ENCODE results near the gene LRRC74B. TPM values are rescaled to one million over a fixed set of nuclear protein-coding genes. Genes with fewer than 3 reads are reported as not detected.
A peak's percentile ranks its signal among the peaks of the same experiment; 100 is the strongest.

Gene LRRC74B
- total RNA-seq, 2 donors from 2014 or later: not detected

DNA sequence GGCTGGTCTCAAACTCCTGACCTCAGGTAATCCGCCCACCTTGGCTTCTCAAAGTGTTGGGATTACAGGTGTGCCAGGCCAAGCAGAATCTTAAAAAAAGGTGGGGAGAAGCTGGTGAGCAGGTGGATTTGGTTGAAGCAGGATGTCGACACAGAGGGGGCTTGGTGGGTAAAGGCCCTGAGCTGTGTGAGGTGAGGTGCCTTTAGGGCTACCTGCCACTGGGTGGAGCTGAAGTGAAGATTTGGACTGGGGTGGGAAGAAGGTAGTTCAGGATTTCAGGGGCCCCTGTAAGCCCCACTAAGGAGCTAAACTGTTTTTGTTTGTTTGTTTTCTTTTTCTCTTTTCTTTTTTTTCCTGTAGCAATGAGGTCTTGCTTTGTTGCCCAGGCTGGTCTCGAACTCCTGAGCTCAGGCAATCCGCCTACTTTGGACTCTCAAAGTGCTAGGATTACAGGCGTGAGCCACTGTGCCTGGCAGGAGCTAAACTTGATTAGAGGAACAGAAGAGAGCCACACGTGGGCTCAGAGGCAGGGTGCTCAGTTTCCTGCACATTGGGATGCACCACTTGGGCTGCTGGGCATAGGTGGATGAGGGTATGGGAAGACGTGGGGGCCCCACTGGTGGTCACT is 24.8 kb upstream of the LRRC74B start:
- TF ChIP-seq POLR2A (IDR thresholded peaks at IDR 0.05): no peak
- TF ChIP-seq, protein P1, sequence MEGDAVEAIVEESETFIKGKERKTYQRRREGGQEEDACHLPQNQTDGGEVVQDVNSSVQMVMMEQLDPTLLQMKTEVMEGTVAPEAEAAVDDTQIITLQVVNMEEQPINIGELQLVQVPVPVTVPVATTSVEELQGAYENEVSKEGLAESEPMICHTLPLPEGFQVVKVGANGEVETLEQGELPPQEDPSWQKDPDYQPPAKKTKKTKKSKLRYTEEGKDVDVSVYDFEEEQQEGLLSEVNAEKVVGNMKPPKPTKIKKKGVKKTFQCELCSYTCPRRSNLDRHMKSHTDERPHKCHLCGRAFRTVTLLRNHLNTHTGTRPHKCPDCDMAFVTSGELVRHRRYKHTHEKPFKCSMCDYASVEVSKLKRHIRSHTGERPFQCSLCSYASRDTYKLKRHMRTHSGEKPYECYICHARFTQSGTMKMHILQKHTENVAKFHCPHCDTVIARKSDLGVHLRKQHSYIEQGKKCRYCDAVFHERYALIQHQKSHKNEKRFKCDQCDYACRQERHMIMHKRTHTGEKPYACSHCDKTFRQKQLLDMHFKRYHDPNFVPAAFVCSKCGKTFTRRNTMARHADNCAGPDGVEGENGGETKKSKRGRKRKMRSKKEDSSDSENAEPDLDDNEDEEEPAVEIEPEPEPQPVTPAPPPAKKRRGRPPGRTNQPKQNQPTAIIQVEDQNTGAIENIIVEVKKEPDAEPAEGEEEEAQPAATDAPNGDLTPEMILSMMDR (IDR thresholded peaks at IDR 0.05): peak in 2 of 7 experiments; percentile 7 to 9
- no peaks in the 10 kb centered on the region for H3K27me3 ChIP-seq
- ATAC-seq (no peak), DNase-seq (no peak)
- no peak overlapping the region for H3K4me3 ChIP-seq
- intact Hi-C loops (cut with DNase I): no loop called here
- WGBS, 2 donors: 45 to 50% methylated on average over 7 of the region's 7 CpGs
- no peaks in the 10 kb centered on the region for H3K36me3 ChIP-seq (replicated peaks in 1 of 2; ENCODE audit: insufficient read depth in 1 of 2, low read depth in 2 of 2)
- no peaks in the 10 kb centered on the region for H3K9me3 ChIP-seq
- no peaks in the 10 kb centered on the region for H3K4me1 ChIP-seq
- H3K27ac ChIP-seq: no peak overlapping the region

DNA sequence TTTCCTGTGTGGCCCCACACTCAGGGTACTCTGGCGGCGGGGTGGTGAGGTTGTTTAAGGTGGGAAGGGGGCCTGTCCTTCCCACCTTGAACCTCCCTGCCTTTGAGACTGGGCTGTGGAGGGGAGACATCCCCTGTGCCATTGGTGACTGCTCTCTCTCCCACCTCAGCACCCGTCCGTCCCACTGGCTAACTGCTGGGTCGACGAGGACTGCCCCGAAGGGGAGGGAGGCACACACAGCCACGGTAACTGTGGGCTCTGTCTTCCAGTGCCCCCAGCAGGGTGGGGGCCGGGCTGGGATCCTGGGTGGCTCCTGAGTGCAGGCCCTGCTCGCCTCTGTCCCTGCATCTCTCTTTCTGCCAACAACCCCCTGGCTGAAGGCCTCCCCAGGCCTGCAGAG is 23.2 kb upstream of the LRRC74B start:
- Histone ChIP-seq H3K27ac (no peak overlapping the region), H3K9me3 (no peaks in the 10 kb centered on the region), H3K4me3 (no peak overlapping the region), H3K36me3 (replicated peaks in 1 of 2; ENCODE audit: insufficient read depth in 1 of 2, low read depth in 2 of 2) (no peaks in the 10 kb centered on the region), H3K27me3 (no peaks in the 10 kb centered on the region), H3K4me1 (no peaks in the 10 kb centered on the region)
- DNase-seq (no peak), ATAC-seq (no peak)
- intact Hi-C loops (cut with DNase I): no loop called here
- TF ChIP-seq POLR2A (IDR thresholded peaks at IDR 0.05): no peak
- TF ChIP-seq, protein P1 (IDR thresholded peaks at IDR 0.05): no peak
- 68 to 88% methylated on average over 2 to 10 of the region's 10 CpGs for WGBS, 2 donors

DNA sequence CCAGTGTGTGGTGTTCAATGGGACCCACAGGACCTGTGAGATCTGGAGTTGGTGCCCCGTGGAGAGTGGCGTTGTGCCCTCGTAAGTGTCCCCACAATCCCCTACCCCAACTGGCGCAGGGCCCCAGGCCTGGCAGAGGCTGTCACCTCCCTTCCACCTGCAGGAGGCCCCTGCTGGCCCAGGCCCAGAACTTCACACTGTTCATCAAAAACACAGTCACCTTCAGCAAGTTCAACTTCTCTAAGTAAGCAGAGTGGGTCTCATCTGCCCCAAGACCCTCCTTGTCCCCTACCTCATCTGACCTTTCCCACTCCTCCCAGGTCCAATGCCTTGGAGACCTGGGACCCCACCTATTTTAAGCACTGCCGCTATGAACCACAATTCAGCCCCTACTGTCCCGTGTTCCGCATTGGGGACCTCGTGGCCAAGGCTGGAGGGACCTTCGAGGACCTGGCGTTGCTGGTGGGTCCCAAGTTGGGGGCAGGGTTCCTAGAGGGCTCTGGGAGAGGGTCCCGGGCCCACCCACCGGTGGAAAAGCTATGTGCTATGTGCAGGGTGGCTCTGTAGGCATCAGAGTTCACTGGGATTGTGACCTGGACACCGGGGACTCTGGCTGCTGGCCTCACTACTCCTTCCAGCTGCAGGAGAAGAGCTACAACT is 22.7 kb upstream of the LRRC74B start:
- Histone ChIP-seq H3K36me3 (replicated peaks in 1 of 2; ENCODE audit: insufficient read depth in 1 of 2, low read depth in 2 of 2) (no peaks in the 10 kb centered on the region), H3K27me3 (no peaks in the 10 kb centered on the region), H3K9me3 (no peaks in the 10 kb centered on the region), H3K4me3 (no peak overlapping the region), H3K4me1 (no peaks in the 10 kb centered on the region), H3K27ac (no peak overlapping the region)
- TF ChIP-seq, protein P1 (IDR thresholded peaks at IDR 0.05): no peak
- TF ChIP-seq POLR2A (IDR thresholded peaks at IDR 0.05): no peak
- 64 to 69% methylated on average over 7 to 13 of the region's 13 CpGs for WGBS, 2 donors
- intact Hi-C loops (cut with DNase I): no loop called here
- no peak for DNase-seq
- no peak for ATAC-seq

DNA sequence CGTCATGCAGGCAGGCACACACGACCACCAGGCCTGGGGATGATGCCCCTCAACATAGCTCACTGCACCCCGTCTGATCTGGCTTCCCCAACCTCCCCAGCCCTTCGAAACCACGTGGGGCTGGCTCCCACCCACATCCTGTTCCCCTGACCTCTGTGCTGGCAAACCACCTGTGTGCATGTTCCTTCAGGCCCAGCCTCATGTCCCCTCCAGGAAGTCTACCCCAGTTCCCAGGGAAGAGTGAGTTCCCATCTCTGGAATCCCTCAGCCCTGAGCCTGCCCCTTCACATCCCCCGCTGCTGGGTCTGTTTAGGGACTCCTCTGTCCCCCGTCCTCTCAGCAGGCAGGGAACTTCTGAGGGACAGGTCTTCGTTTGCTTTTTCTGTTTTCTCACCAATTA is 20.5 kb upstream of the LRRC74B start:
- Histone ChIP-seq H3K27ac (no peak overlapping the region), H3K4me1 (no peaks in the 10 kb centered on the region), H3K27me3 (no peaks in the 10 kb centered on the region), H3K4me3 (no peak overlapping the region), H3K36me3 (replicated peaks in 1 of 2; ENCODE audit: insufficient read depth in 1 of 2, low read depth in 2 of 2) (no peaks in the 10 kb centered on the region), H3K9me3 (no peaks in the 10 kb centered on the region)
- no peak for TF ChIP-seq POLR2A (IDR thresholded peaks at IDR 0.05)
- TF ChIP-seq, protein P1 (IDR thresholded peaks at IDR 0.05): no peak
- DNase-seq (no peak), ATAC-seq (no peak)
- WGBS, 2 donors: 51 to 71% methylated on average over 8 of the region's 8 CpGs
- intact Hi-C loops (cut with DNase I): no loop called here
